Adrenal gland (tissue), 12 donors: ENCODE measurements around the gene HPN. TPM values are rescaled to one million over a fixed set of nuclear protein-coding genes. Genes with fewer than 3 reads are reported as not detected.

Experiments used
- DNase-seq, 7 donors: peaks; one replicate each; pipeline ENCODE4 v3.0.0-alpha.2; 2019 to 2020
- H3K27ac ChIP-seq, 5 donors: fragments of 200-600 bp; sonication (generic) in 4 of 5; 1 replicate in 3 of 5; 2 replicates in 2 of 5; pipeline versions ENCODE4 v1.5.1 to v1.8.0; 2016 to 2020; ENCODE audit warnings: mild to moderate bottlenecking in 1 of 5
- H3K27me3 ChIP-seq: fragments of 200-600 bp; 2 replicates; pipeline ENCODE4 v1.8.0; 2021
- H3K36me3 ChIP-seq, 2 donors: fragments of 200-600 bp; replicated peaks in 1 of 2; 1 replicate in 1 of 2; 2 replicates in 1 of 2; pipeline versions ENCODE4 v1.5.1 to v1.8.0; 2018 to 2022
- H3K4me1 ChIP-seq, 2 donors: fragments of 200-600 bp; replicated peaks in 1 of 2; 1 replicate in 1 of 2; 2 replicates in 1 of 2; pipeline versions ENCODE4 v1.5.1 to v1.8.0; 2018 to 2021
- H3K4me3 ChIP-seq, 4 donors: fragments of 200-600 bp; sonication (generic) in 3 of 4; one replicate each; pipeline ENCODE4 v1.5.1; 2016 to 2018
- H3K9me3 ChIP-seq, 3 donors: fragments of 200-600 bp; sonication (generic) in 1 of 3; replicated peaks in 1 of 3; 1 replicate in 2 of 3; 2 replicates in 1 of 3; pipeline versions ENCODE4 v1.5.1 to v1.8.0; 2016 to 2021
- POLR2A ChIP-seq, 2 donors: fragments of 450-650 bp; IDR thresholded peaks; one replicate each; pipeline ENCODE4 v1.6.1; 2017; ENCODE audit warnings: antibody characterized with exemption in 2 of 2, mild to moderate bottlenecking in 2 of 2, moderate library complexity in 1 of 2
- WGBS, 4 donors: extraction: QIAGEN DNeasy Blood & Tissue Kit in 2 of 4; methylation state at CpG; one replicate each; pipeline versions ENCODE4 v1.1.5 to v1.1.7; 2013 to 2017; 5-methylcytosine and 5-hydroxymethylcytosine counted together
- intact Hi-C, 2 donors: fragments of 100-400 bp; cut with DNase I; formaldehyde crosslinking; loops; one replicate each; pipeline versions ENCODE4 v1.14.1 to v1.15.0; 2022 to 2023
- polyA plus RNA-seq, 3 donors: library from polyadenylated mRNA; stranded (reverse); fragments of 200-250 nt in 2 of 3; fragments of 350-450 nt in 1 of 3; fragmentation: Illumina TruSeq in 1 of 3; extraction: RNeasy Lipid Tissue Mini Kit (QIAGEN cat#74804) in 1 of 3; gene quantifications; one replicate each; pipeline ENCODE4 v1.2.3, GENCODE V29; 2013 to 2014
- total RNA-seq, 9 donors: library from RNA; depleted of rRNA in 4 of 9; stranded (reverse); fragments of >200 nt in 4 of 9; fragments of 120-200 nt in 1 of 9; fragmentation: NEBNext Ultra II Directional in 1 of 9; extraction: Animal tissue kit (Norgen Biotek cat#: 25700) in 1 of 9; gene quantifications; one replicate each; pipeline versions ENCODE4 v1.1.0 to v1.2.4, GENCODE V29; 2013 to 2023
- TF ChIP-seq, protein P1 (sequence below), 6 experiments: fragments of 450-650 bp in 4 of 6; fragments of 200-600 bp in 2 of 6; sonication (generic) in 1 of 6; IDR thresholded peaks; 1 replicate in 5 of 6; 2 replicates in 1 of 6; pipeline versions ENCODE4 v1.5.1 to v1.8.0; 2016 to 2021; ENCODE audit warnings: antibody characterized with exemption in 6 of 6, mild to moderate bottlenecking in 2 of 6, moderate library complexity in 1 of 6
- donor health status: healthy with polysubstance abuse.
- donor health status: Bipolar disorder and iron deficiency.
- donor health status: DM: yes; HTN: yes; CAD: no.
- donor health status: DM: no; HTN: no; CAD: no.
- donor health status: DM: no; HTN: no; CAD: no.
- donor health status: DM: yes; HTN: yes; CAD: no.

The HPN gene
- total and polyA plus RNA-seq, 12 donors: 0.20 to 2.6 (median 0.88) TPM; not detected in 2

DNA sequence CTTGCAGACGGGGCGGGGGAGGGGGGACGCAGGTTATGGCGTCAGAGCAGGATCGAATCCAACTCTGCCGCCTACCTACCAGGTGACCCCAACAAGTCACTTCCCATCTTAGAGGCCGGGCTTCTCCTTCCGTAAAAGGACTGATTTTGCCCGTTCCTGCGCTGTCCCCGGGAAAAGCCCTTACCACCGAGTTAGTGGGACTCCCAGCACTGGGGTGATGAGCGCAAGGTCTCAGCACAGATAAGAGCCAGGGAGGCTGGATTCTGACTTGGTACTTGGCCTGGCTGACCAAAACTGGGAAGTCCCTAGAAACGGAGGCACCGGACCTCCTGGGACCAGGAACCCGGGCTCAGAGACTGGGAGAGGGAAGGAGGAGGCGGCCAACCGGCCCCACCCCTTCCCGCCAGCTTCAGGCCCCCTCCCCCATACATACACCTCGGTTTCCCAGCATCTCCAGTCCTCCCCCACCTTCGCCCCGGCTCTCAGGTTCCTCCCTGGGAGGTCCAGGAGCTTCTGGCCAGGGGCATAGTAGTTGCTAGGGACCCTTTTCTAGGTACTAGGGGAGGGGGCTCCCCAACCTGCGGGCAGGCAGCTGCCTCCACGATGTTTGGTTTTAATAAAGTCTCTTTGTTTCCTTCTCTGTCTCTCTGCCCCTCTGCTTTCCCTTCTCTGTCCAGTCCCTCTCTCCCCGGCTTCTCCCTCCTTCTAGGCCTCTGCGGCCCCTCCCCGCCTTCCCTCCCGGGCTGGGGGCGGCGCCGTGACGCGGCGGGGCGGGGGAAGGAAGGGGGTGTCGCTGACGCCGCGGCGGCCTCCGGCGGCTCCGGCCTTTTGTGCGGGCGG lies 41.8 kb upstream of the HPN start, which contains the start of gene GRAMD1A:
Gene GRAMD1A, plus strand, starts transcription at position 826 of the 840 bp plus-strand sequence. CDS start 156 bp downstream, outside the sequence.
- Histone ChIP-seq H3K27ac (peak within 1 kb of the TSS; percentile 88 to 99 (median 94)), H3K27me3 (no peaks in the 10 kb centered on the region), H3K4me1 (peaks cover 28 to 47% of the 10 kb centered on the region in 2 donors), H3K36me3 (no peaks in the 10 kb centered on the region), H3K4me3 (peak within 1 kb of the TSS in 3 of 4 donors; percentile 69 to 97 (median 86)), H3K9me3 (no peaks in the 10 kb centered on the region)
- intact Hi-C loops: no loop called here
- 0 to 3% (median 1%) methylated on average over 22 to 36 of the region's 45 CpGs for WGBS, 4 donors
- TF ChIP-seq POLR2A (IDR thresholded peaks at IDR 0.05): peak; percentile 67 to 89
- TF ChIP-seq, protein P1, sequence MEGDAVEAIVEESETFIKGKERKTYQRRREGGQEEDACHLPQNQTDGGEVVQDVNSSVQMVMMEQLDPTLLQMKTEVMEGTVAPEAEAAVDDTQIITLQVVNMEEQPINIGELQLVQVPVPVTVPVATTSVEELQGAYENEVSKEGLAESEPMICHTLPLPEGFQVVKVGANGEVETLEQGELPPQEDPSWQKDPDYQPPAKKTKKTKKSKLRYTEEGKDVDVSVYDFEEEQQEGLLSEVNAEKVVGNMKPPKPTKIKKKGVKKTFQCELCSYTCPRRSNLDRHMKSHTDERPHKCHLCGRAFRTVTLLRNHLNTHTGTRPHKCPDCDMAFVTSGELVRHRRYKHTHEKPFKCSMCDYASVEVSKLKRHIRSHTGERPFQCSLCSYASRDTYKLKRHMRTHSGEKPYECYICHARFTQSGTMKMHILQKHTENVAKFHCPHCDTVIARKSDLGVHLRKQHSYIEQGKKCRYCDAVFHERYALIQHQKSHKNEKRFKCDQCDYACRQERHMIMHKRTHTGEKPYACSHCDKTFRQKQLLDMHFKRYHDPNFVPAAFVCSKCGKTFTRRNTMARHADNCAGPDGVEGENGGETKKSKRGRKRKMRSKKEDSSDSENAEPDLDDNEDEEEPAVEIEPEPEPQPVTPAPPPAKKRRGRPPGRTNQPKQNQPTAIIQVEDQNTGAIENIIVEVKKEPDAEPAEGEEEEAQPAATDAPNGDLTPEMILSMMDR (IDR thresholded peaks at IDR 0.05): no peak
- peak; percentile 88 to 92 (median 91) for DNase-seq

GRCh38 chr19:35000338-35000646 lies 41.2 kb upstream of the HPN start:
- 0 to 1% methylated on average over 31 to 37 of the region's 37 CpGs; no CpG with 5 or more reads in 2 of the 4 donors for WGBS, 4 donors
- peaks cover 33 to 46% of the 10 kb centered on the region in 2 donors for H3K4me1 ChIP-seq

GRCh38 chr19:35000647-35001501 lies 40.6 kb upstream of the HPN start:
- Histone ChIP-seq H3K4me1 (peaks cover 39 to 51% of the 10 kb centered on the region in 2 donors), H3K36me3 (no peaks in the 10 kb centered on the region), H3K27ac (peak overlapping the region; percentile 5 to 99 (median 94)), H3K27me3 (no peaks in the 10 kb centered on the region), H3K9me3 (no peaks in the 10 kb centered on the region), H3K4me3 (peak overlapping the region in 3 of 4 donors; percentile 69 to 97 (median 86))
- TF ChIP-seq, protein P1 (IDR thresholded peaks at IDR 0.05): no peak
- peak in 1 of 2 donors; percentile 7 for TF ChIP-seq POLR2A (IDR thresholded peaks at IDR 0.05)
- intact Hi-C loops: no loop called here
- DNase-seq: peak in 4 of 7 donors; percentile 46 to 52 (median 49)
- 2 to 5% (median 4%) methylated on average over 13 to 46 of the region's 46 CpGs for WGBS, 4 donors

More at GRCh38 chr19:35000338-35000646, 41.2 kb upstream of the HPN start:
- Histone ChIP-seq H3K27ac (peak overlapping the region; percentile 5 to 99 (median 94)), H3K9me3 (no peaks in the 10 kb centered on the region), H3K4me3 (peak overlapping the region in 3 of 4 donors; percentile 69 to 97 (median 86)), H3K36me3 (no peaks in the 10 kb centered on the region), H3K27me3 (no peaks in the 10 kb centered on the region)
- peak in 1 of 2 donors; percentile 43 for TF ChIP-seq POLR2A (IDR thresholded peaks at IDR 0.05)
- TF ChIP-seq, protein P1 (IDR thresholded peaks at IDR 0.05): no peak
- no peak for DNase-seq
- intact Hi-C loops: no loop called here
